HTR-8/SVneo (cell line): ENCODE measurements around the gene CLDND1.
A peak's percentile ranks its signal among the peaks of the same experiment; 100 is the strongest.
"Not testable (repeated sequence)": the region's sequence is repeated elsewhere in the genome, so short reads cannot be mapped to it uniquely, and the experiment has no call there.

Experiments used
- DNase-seq: peaks from one replicate; pipeline ENCODE4 v3.0.0; 2011; ENCODE audit warnings: low spot score, mixed read lengths; ENCODE audit not compliant: insufficient read length
- FAIRE-seq: peaks from 2 replicates; lab custom pipeline; 2011; peaks lifted over from hg19 to GRCh38; lab: Jason Lieb, UNC

CLDND1 gene

DNA sequence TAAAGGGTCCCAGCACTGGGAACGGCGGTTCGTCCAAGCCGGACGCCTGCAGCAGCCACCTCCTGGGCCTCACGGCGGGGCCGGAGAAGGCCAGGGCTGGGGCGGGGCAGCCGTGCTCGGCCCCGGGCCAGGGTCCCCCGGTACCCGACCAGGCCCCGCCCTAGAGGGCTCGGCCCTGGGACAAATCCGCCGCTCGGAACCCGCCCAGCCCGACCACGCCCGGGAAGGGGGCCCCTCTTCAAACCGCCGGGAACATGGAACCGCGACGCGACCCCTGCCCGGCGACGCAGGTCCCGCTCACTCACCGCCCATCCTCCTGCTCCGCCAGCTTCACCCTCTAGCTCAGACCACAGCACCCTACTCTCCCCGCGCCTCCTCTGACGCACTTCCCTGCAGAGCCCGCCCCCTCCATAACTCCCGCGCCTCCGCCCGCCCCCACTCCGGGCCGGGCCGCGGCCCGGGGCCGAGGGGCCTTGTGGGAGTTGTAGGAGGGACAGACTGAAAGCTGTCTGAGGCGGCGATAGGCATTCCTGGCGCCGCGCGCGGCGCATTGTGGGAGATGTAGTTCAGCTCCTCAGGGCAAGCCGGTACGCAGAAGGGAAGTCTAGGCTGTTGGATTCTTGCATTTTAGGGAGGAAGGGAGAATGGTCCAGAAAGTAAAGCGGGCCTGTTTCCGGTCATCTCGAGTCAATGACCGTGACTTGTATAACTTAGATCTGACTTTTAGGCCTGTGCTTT is at the start of gene CLDND1:
Gene CLDND1 (minus strand): TSS at position 359 of the 738 bp plus-strand sequence. CDS start 1,478 bp downstream, outside the sequence.
- FAIRE-seq, result peak; percentile 96

DNA sequence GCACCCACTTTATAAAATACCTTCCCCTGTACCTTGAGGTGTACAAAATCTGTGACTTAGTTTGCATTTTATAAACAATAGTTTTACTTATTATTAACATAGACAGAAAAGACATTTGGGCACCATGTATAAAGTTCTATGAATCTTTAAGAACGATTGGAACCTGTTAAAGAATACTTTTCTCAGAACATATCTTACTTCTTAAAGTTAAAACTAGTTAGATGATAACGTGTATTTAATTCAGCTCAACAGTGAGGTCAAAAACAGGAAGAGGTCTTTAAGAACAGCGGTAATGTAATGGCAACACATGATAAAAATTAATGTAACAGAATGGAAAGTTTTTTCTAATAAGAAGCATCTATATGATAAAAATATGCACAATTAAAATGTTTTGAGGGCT is 45.7 kb upstream of the CLDND1 start:
- no peak for FAIRE-seq

More for the DNA sequence above, at the start of gene CLDND1:
- peak; percentile 92 for DNase-seq

DNA sequence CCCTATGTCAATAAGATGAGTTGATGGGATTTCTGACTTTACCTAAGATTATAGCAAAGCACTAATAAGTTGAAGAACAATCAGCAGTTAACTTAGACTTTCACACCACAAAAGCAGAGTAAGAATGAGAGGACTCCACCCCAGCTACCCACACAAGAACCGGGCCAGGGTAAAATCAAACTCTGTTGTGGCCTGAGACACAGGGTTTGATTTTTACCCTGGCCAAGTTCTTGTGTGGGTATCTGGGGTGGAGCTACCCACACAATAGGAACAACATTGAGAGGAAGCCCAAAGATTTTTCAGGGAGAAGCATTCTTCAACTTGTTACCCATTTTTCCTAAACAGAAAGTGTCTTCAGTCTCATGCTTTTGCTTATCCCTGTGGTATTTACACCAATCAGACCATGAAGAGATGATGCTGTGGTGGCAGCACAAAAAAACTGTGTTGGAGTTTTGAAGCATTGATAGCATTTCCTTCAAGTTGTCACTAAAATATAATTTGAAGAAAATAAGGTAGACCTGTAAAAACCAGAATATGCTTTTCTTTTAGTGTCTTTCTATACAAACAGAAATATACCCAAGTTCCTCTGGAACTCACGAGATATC is 45.1 kb upstream of the CLDND1 start:
- DNase-seq, result no peak
- FAIRE-seq, result no peak

More for the DNA sequence above, 45.7 kb upstream of the CLDND1 start:
- no peak for DNase-seq

DNA sequence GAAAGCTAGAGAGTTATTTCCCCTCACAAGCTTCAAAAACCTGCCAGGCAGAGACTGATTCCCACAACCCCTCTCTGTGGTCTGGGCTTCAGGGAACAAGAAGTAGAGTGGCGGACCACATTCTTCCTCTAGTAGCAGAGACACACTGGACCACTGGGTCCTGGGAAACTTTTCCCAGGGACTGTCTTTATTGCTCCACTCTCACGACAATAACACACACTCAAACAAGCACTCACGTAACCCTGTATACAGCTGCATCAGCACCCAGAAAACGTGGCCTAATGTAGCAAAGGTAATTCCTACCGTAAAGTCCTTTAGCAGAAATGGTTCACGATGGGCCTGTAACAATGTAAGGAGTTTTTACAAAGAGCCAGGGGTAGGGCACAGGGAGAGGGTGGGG is 43.1 kb upstream of the CLDND1 start:
- FAIRE-seq, result no peak
- no peak for DNase-seq

DNA sequence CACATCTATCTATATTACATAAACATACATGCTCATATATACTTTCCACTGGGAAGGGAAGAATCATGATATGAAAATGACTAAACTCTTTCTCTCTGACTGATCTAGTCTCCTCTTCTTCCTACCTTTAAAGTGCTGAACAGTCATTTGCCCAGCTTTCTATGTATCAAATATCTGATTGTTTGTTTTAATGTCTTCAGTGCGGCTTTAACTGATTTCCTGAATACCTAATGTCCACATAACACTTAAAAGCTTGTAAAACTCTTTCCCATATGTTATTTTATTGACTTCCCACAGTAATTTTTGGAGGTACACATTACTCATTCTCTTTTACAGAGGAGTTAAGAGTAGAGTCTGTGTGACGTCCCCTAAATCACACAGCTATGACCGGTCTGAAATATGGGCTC is 42.5 kb upstream of the CLDND1 start:
- DNase-seq (no peak), FAIRE-seq (no peak)

DNA sequence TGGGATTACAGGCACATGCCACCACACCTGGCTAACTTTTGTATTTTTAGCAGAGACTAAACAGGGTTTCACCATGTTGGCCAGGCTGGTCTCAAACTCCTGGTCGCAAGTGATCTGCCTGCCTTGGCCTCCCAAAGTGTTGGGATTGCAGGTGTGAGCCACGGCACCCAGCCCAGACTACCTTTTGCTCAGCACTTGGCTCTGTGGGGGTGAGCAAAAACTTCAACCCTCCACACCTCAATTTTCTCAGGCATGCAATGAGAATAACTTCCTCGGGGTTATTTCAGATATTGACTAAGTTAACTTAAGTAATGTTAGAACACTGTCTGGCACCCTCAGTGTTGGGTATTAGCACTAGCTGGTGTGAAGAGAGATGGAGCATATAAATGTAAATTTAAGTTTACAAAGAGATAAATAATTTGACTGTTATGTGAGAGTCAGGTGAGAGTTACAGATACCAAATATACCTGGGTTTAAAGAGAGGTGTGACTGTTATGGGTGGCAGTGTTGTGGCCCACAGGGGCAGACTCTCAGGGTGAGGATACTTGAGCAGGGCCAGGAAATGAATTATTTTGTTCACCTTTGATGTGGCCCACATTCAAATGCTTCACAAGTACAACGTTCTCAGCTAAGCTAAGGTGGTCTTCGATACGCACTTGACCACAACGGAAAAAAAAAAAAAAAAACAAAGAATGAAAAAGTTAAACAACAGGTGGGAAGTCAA is 41.7 kb upstream of the CLDND1 start:
- FAIRE-seq, result no peak
- no peak for DNase-seq

DNA sequence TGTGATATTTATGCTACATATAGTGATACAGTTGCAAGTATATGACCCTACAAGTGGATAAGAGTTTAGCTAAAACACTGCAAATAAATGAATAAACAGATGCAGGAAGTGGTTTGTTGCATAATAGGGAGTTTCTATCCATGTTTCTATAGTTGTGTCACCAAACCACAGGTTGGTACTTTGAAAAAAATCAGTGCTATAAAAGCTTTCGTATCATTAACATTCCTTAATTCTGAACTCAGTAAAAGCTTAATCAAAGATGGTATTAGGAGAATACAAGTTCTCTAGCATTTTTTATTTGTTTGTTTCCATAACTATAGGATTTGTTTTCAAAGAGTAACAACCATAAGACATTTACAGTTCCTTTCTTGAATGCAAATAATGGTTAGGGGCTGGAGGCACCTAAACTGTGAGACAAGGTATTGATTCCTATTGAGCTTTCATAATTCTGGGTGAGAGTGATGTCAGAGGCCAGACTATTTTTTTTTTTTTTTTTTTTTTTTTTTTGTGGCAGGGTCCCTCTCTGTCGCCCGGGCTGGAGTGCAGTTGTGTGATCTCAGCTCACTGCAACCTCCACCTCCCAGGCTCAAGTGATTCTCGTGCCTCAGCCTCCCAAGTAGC is 41.1 kb upstream of the CLDND1 start:
- peak; percentile 17 for DNase-seq
- FAIRE-seq, result no peak

DNA sequence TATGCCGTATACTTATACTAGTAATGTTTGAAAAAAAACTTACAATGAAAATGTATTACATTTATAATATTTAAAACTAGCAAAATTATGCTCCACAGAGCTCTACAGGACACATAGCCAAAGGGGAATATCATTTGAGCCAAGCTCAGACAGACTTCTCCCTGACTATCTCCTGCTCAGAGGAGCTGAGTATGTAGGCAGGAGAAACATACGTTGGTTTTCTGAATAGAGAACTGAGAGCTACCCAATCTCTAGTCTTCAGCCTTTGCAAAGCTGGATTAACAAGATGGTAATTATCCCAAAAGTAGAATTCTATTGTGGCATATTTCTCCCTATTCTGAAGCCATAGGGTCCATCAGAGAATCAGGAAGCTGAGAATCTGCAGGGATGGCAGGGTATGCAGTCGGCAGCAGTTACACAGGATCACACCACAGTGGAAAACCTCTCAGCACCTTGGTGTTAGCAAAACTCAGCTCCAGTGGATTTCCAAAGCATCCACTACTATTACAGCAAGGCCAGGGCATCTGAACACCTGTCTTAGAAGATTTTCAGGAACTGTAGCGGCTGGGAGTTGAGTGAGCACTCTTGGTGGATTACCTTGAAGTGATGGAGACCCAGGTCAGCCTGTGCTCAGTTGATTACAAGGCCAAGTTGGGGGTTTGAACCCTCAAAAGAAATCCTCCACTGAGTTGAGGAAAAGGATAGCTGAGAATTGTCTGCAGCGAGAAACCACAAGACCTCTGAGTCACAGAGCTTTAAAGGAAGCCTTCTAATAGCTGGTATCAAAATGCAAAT is 39.2 kb upstream of the CLDND1 start:
- FAIRE-seq, result no peak
- no peak for DNase-seq

DNA sequence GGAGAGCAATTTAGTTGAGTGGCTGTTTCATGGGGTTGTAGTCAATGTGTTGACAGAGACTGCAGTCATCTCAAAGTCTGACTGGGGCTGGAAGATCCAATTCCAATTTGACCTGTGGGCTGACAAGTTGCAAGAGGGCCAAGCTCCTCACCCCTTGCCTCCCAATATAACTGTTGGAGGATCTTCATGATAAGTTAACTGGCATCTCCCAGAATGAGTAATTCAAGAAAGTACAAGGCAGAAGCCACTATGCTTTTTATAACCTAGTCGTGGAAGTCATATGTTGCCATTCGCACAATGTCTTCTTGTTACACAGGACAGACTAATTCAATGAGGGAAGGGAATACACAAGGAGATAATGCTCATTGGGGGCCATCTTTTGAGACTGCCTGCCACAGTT is 38.2 kb upstream of the CLDND1 start:
- DNase-seq (no peak), FAIRE-seq (no peak)

DNA sequence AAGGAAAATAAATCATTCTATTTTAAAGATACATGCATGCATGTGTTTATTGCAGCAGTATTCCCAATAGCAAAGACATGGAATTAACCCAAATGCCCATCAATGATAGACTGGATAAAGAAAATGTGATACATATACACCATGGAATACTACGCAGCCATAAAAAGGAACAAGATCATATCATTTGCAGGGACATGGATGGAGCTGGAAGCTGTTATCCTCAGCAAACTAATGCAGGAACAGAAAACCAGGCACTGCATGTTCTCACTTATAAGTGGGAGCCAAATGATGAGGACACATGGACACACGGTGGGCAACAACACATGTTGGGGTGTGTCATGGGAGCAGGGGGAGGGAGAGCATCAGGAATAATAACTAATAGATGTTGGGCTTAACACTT is 37.1 kb upstream of the CLDND1 start:
- DNase-seq, FAIRE-seq: not testable (repeated sequence)

DNA sequence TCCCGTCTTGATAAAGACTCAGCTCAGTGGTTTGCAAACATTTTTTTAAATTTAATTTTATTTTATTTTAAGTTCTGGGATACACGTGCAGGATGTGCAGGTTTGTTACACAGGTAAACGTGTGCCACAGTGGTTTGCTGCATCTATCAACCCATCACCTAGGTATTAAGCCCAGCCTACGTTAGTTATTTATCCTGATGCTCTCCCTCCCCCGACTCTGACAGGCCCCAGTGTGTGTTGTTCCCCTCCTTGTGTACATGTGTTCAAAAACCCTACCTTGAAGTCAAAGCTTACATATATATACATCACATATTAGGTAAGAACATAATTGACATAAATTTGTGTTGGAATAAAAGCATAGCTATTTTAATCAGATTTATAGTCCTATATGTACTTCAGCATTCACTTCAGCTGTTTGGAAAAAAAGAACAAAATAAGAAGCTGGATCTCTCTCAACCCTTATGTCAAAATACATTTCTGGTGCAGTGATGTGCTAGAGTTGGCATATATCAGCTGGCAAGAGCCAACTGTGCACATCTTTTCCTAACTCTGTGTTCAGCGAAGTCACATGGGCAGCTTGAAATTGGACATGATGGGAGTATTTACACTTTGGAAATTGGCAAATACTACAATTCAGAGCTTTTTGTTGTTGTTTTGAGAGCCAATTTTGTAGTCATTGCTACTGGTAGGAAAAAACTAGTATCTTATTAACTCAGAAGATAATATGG is 35.6 kb upstream of the CLDND1 start:
- FAIRE-seq, result no peak
- no peak for DNase-seq

DNA sequence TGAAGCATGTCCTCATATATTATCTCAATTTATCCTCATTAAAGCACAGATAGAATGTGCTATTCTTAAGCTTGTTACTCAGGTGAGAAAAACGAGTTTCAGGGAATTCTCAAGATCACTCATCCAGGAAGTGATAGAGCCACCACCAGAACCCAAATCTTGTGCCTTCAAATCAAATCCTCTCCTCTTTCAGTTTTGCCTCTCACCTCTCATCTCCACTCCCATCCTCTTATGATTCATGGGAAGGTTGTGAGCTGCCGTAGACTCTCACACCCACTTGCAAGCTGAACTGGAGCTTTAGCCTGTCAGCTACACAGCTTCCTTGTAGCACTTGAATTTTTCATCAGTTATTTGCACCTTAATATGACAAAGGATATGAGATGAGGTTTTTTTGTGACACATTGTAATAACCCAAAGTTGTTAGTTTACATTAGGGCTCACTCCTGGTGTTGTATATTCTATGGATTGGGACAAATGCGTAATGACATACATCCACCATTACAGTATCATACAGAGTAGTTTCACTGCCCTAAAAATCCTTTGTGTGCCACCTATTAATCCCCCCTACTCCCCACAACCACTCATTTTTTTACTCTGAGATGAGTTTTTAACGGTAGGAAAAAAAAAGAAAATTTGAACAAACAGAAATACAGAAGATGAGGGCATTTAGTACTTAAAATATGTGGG is 34.8 kb upstream of the CLDND1 start:
- FAIRE-seq (no peak), DNase-seq (no peak)

DNA sequence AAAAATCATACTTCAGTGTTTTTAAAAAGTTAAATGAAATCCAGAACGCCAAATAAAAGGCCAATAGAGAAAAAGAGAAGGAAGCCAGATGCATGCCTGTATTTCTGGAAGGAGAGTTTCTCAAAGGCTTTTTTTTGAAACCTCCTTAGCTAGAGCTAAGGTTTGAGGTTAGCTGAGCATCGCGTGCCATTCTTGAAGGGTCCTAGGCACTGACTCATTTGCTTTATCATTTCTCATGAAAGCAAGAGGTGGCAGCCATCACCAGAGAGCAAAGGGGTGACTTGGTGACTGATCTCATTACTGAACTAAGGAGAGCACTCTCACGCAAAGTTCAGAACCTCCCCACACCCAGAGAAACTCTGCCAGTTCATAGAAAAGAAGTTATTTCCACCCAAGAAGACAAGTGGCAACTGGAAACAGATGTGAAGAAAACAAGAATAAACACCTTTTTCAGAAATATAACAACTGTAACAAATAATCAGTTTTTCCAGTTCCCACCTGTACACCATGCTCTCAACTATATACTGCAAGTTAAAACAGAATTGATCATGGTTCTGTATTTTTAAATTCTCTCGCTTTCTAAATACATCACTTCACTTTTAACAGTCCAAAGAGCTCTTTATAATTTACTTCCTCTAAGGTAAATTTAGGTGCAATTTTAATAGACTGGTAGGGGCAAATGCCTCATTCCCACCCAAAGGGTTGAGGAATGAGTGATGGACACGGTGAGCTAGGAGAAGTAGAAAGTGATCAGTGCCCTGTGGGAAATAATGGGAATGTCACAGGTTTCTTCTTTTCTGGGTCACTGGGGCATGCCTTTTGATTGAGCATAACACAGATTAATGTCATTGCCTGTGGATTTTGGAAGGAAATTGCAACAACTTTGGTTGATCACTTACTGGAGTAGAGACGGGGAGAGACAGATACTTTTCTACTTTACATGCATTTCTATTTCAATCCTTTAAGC is 33.7 kb upstream of the CLDND1 start:
- FAIRE-seq (no peak), DNase-seq (no peak)

DNA sequence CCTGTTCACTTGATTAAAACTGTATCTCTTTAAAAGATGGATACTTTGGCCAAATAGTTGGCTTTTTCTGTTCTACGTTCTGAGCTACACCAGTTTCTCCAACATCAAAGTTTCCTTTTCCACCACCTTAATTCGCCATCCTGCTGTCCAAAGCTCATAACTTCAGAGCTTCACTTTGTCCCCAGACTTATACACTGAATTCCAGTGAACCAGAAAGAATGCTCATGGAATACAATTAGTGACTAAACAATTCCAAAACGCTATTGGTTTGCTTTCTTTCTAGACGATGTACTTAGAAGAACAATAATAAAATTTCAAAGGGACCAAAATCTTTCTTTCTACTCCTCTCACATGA is 32.3 kb upstream of the CLDND1 start:
- no peak for DNase-seq
- no peak for FAIRE-seq

DNA sequence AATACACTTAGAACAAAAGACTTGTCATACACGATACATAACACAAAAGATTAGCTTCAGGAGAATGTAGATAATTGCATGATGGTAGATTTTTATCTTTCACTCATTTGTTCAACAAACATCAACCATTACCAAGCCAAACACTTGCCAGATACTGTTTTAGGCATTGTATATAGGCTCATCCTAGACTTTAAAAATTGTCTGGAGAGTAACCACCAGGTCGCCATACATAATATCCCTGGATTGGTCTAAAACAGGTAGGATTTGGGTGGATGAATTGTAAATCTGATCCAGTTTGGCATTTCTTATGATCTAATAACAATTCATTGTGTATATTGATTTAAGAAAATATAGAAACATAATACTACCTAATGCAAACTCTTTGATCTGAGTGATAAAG is 31.9 kb upstream of the CLDND1 start:
- no peak for FAIRE-seq
- no peak for DNase-seq

DNA sequence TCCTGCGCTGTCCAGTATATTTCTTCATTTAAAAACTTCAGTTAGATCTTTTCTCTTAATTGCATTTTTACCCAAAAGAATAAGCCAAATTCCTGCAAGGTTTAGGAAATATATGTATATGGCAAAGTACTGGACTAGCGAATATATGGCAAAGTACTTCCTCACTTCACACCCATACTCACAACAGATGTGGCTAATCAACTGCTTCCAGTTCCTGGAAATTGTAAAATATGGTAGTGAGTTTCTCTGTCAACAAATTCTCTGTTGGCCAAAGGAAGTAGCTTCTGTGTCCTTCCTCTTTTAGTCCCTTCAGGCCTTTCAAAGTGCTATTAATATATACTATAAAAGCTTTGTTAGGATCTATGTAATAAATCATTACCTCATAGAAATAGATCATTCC is 31.1 kb upstream of the CLDND1 start:
- FAIRE-seq (no peak), DNase-seq (no peak)

DNA sequence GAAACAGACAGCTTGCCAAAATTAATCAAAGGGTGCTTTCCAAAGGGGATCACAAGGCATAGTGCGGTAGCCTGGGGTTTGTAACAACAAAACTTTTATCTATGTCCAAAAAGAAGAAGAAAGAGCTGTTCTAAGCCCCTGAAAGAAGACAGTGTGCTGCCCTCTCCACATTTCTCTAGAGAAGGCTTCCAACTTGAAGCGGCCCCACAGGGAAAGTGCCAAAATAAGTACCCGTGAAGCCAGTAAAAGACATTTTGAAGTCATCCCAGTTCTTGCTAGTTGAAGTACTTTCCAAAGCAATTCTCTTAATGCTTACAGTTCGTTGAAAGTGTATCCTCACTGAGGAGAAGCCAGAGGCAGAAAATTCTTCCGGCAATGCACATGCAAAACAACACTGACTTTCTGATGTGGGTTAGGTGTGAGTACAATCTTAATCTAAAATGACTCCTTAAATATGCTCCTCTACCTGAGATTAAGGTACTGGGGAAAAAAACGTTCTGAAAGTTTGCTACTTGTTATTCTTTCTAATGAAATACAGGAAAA is 30.4 kb upstream of the CLDND1 start:
- DNase-seq, result no peak
- FAIRE-seq, result no peak
